Posterior vena cava (tissue), 2 donors: ENCODE results near the gene MCC. TPM values are rescaled to one million over a fixed set of nuclear protein-coding genes. Genes with fewer than 3 reads are reported as not detected.

Experiments
- DNase-seq: peaks from one replicate; pipeline ENCODE4 v3.0.0-alpha.2; 2020; ENCODE audit warnings: low spot score
- intact Hi-C, 2 donors: fragments of 100-400 bp; cut with DNase I; formaldehyde crosslinking; loops; one replicate each; pipeline versions ENCODE4 v1.14.1 to v1.14.2; 2022 to 2023
- total RNA-seq, 2 donors: library from RNA; stranded (reverse); fragmentation: NEBNext Ultra II Directional; extraction: Animal tissue kit (Norgen Biotek cat#: 25700); gene quantifications; one replicate each; pipeline ENCODE4 v1.2.1, GENCODE V29; 2021
- donor health status: DM: yes; HTN: yes; CAD: no.
- donor health status: DM: yes; HTN: yes; CAD: no.

The MCC gene
- total RNA-seq, 2 donors from 2014 or later, result 12.3 to 14.6 TPM

GRCh38 chr5:113265190-113265589 lies 223.1 kb downstream of the MCC start:
- DNase-seq, result no peak
- intact Hi-C loops, result no loop called here

- DNase-seq, result no peak
These were observed 224.2 kb downstream of the MCC start for GRCh38 chr5:113264046-113264445.

GRCh38 chr5:113263545-113263944 lies 224.7 kb downstream of the MCC start:
- DNase-seq, result no peak
- intact Hi-C loops, result no loop called here

More at GRCh38 chr5:113264046-113264445, 224.2 kb downstream of the MCC start:
- intact Hi-C loops, result no loop called here

- DNase-seq, result no peak
- intact Hi-C loops, result no loop called here
These were observed 225.6 kb downstream of the MCC start for GRCh38 chr5:113262674-113263073.

GRCh38 chr5:113259034-113259433 lies 229.2 kb downstream of the MCC start:
- intact Hi-C loops, result no loop called here
- no peak for DNase-seq

DNA sequence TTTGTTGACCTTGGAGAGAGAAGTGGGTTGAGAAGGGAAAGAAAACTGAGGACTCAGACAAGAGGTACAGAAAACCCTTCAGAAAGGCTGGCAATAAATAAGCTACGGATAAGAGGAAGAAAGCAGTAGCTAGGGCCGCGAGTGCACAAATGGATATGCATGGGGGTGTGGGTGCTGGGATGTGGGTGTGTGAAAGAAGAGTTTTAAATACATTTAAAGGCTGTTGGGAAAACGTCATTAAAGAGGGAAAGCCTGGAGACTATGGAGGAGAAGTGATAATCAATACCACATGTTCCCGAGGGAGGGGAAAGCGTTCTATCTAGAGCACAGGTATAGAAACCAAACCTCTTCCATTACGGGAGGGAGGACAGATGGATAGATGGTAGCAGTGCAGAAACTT lies 230.7 kb downstream of the MCC start:
- intact Hi-C loops, result no loop called here
- no peak for DNase-seq

- DNase-seq, result no peak
- intact Hi-C loops, result no loop called here
These were observed 231.4 kb downstream of the MCC start for GRCh38 chr5:113256671-113257452.

DNA sequence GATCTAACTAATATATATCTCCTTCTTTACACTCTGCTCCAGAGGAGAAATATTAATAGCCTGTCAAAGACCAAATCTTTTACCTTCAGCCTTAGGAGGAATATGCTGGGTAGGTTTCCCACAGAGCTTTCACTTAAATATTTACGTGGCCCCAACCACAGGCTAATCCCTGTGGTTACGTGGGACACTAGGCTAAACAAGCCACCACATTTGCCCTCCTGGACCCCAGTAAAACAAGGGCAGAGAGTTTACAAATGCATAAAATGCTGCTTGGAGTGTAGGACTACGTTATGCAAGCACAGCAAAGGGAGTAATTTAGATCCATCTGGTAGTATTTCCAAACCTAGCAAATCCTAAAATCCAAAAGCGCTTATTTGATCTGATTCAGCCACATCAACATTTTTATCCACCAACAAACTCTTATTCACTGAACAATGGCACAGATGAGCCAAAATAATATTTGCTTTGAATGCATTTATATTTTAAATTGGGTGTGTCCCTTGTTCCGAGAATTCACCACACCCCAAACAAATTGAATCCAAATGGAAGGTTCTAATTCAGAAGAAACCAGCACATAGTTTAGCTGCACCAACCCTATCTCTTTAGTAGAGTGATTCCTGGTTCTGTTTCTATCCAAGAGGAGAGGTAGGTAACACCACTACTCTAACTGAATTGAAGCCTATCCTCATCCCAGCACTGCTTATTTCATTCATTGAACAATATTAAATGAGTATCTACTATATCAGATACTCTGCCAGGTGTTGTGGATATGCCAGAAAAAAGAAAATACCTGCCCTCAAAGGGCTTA lies 232.5 kb downstream of the MCC start:
- no peak for DNase-seq
- intact Hi-C loops, result no loop called here

DNA sequence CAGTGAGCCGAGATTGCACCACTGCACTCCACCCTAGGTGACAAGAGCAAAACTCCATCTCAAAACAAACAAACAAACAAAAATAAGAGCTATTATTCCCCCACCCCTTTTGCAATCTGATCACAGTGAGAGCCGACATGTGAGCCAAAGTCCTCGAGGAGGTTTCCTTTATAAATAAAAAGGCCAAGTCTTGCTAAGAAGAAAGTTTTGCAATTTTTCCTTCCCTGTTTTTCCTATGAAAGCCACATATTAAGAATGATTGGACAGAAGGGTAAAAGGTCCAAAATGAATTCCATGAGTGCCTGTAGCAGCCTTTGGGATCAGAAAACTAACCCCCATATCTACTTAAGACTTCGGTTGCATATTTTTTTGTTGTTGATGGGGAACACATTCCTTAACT lies 233.1 kb downstream of the MCC start:
- DNase-seq, result no peak
- intact Hi-C loops, result no loop called here

DNA sequence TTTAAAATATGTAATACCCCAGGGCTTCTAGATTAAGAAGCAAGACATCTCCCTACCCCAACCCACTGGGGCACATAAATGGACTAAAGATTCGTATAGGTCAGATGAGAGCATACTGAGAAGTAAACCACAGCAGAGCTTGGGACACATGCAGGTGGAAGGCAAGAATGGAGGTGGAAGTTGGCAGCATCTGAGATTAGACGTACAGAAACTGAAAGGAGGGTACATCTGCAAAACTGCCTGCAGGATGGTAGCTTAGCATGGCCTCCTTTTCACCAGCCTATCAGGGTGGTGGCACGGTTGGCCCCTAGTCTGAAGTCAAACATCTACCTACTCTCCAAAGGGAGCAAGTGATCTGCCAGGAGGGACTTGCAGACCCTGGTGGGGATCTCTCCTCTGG lies 235.2 kb downstream of the MCC start:
- no peak for DNase-seq
- intact Hi-C loops, result no loop called here

- intact Hi-C loops, result no loop called here
- no peak for DNase-seq
These were observed 236.2 kb downstream of the MCC start for GRCh38 chr5:113252066-113252465.

- intact Hi-C loops, result no loop called here
- DNase-seq, result peak; percentile 79
These were observed 237.8 kb downstream of the MCC start for GRCh38 chr5:113250341-113250953.

DNA sequence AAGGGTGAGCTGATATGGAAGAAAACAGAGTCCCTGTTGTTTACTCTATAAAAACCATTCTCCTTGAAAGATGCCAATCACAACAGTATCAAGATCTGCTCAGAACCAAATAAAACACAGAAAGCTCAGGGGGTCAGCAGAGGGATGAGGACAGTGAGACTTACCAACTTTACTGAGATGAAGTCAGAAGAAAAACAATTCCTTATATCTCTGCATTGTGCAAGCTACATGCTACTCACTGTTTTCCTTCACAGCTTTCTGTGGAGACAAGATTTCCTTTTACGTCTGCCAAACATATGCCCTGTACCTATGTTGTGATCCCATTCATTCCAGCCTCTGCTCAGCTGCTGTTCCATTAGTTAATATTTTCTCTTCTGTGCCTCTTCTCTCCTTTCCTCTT lies 239.0 kb downstream of the MCC start:
- intact Hi-C loops, result no loop called here
- no peak for DNase-seq

- no peak for DNase-seq
- intact Hi-C loops, result no loop called here
These were observed 241.8 kb downstream of the MCC start for GRCh38 chr5:113246361-113246870.

DNA sequence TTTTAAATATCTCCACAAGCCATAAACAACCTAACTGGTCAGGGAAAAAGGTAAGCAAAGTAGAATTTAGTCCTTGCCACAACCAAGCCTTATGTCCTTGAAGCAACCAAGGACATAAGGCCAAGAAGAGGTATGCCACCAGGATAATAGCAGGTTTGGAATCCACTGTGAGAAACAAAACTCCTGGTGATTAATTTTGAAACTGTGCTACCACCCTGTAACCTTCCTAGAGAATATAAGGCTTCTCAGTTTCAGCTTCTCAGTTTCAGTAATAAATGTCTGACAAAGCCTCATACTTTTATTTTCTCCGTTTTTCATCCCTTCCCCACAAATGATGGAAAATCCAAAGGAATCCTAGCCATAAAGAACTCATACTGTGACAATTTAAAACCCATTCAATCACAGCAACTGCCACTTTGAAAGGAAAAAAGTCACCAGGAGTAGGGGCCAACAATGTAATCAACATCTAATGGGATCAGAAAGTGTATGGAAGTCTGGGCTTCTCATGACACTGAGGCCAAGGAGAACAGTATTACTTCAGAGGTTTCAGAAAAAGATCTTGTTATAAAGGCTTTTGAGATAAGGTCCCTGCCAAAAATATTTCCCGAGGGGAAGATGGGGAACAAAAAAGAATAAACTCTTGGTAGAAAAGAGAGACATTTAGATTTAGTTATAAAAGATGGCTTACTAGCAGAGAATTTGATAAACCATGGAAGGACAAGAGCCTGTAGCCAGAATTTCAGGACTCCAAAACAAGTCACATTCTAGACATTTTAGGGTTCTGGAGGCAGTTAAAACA lies 242.6 kb downstream of the MCC start:
- intact Hi-C loops, result no loop called here
- DNase-seq, result no peak

DNA sequence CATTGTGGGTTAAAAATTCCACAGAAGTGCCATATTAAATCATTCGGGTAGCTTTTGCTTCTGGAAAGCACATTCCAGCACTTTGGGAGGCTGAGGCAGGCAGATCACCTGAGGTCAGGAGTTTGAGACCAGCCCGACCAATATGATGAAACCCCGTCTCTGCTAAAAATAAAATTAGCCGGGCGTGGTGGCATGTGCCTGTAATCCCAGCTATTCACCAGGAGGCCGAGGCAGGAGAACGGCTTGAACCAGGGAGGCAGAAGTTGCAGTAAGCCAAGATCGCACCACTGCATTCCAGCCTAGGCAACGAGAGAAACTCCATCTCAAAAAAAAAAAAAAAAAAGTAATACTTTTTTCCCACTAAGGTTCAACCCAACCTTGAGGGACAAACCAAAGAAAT lies 243.3 kb downstream of the MCC start:
- DNase-seq, result no peak
- intact Hi-C loops, result no loop called here

DNA sequence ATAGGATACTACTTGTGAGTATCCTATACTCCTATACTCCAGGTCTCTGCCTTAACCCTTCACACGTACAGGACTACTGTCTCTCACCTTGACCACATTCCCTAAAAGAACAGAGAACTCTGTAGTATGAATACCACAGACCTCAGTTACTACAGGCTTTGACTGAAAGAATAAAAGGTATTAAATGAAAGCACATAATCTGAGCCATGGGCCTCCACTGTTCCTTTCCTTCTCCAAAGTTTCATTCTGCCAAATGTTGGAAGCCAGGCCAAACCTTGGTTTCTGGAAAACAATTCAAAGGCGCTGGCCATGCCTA lies 244.9 kb downstream of the MCC start:
- intact Hi-C loops, result loop anchor here in 1 of 2 donors (1.0 kb wide), 1 partner anchor 34 kb away; no protein-coding TSS in a partner anchor
- DNase-seq, result no peak

GRCh38 chr5:113242481-113243348 lies 245.5 kb downstream of the MCC start:
- no peak for DNase-seq
- intact Hi-C loops, result loop anchor here in 1 of 2 donors (1.0 kb wide), 1 partner anchor 35 kb away; no protein-coding TSS in a partner anchor
